ENCODE measurements around the gene TWNK.

Gene TWNK

DNA sequence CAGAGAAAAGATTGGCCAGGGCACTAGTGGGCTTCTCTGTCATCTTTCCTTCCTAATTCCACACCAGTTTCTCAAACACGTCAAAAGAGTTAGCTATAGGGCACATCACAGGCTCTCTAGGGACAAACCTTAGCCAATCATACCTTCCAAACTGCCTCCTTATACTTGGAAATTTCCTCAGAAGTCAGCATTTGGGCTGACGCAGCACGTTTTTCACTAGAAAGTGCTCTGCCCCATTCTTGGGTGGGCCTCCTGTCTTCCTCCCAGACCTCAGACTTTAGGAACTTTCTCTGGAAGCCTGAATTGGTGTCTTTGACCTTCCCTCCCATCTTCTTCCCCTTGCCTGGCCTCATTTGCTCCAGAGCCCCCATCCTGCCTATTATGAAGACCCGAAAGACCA lies 54.8 kb downstream of the TWNK start:
- ChIA-PET POLR2A (interaction anchor here (0.6 to 3.4 kb wide), 16 partner anchors 9 to 188 kb away, joined by 3 to 32 read pairs (median 5); partner anchors contain the start of genes KAZALD1, LBX1, PDZD7 and SFXN3), CTCF (interaction anchor here (0.6 to 10.1 kb wide), 26 partner anchors 9 to 247 kb away, joined by 3 to 112 read pairs (median 7); partner anchors contain the start of genes KAZALD1, PDZD7 and SFXN3)
- Histone ChIP-seq H3K9me3 (ENCODE audit: control insufficient read depth, insufficient read depth, low read depth, low read length) (no peaks in the 10 kb centered on the region), H3K36me3 (ENCODE audit: control insufficient read depth in 2 of 2, insufficient read depth in 1 of 2, low read length in 2 of 2) (peaks cover 0 to 8% of the 10 kb centered on the region in 2 experiments; a peak in 1 of 3 replicates), H3K27ac (ENCODE audit: extremely low read depth, low read depth, low read length) (peak overlapping the region; percentile 80), H3K4me1 (ENCODE audit: control insufficient read depth, insufficient read depth, low read length) (peaks cover 5% of the 10 kb centered on the region; the same call in 1 of the 2 replicates), H3K4me3 (ENCODE audit: low read depth, low read length) (peak overlapping the region; percentile 53; the same call in 1 of the 2 replicates)
- TF ChIP-seq PRDM1 (tag by site-specific recombination; IDR thresholded peaks at IDR 0.05) (0 out of 2 replicates have a peak, but pooled peaks have one; percentile 14), ZNF221 (tag by site-specific recombination; IDR thresholded peaks at IDR 0.05; ENCODE audit: borderline replicate concordance) (no peak)

DNA sequence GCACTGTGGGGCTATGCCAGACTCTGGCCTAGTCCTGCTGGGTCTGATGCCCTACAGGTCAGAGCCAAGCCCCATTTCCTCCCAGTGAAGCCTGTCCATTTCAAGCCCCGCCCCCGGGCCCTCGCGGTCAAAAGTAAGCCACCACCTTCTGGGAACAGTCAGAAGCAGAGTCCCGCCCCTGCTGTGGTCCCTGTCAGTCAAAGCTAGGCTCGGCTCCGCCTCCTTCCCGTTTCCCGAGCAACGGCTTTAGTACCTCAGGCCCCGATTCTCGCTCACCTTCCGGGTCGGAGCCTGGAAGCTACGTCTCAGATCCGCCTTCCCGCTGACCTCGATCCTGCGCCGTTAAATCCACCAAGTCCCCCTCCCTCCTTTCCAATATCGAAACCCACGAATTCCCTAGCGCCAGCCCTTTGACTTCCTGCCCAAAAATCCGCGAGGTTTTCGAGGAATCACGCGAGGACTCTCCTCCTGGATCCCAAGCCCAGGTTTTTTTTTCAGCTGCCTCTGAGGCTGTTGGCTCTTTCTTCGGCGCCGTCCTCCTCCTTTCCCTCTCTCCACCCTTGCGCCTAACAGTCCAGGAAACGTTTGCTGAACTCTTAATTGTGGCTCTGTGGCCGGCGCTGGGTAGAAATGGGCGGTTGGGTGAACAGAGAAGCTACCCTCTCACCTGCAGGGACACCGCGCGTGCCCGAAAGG lies 55.5 kb downstream of the TWNK start:
- Histone ChIP-seq H3K9me3 (ENCODE audit: control insufficient read depth, insufficient read depth, low read depth, low read length) (no peaks in the 10 kb centered on the region), H3K4me1 (ENCODE audit: control insufficient read depth, insufficient read depth, low read length) (peaks cover 5% of the 10 kb centered on the region; the same call in 1 of the 2 replicates), H3K4me3 (ENCODE audit: low read depth, low read length) (peak overlapping the region; percentile 53), H3K27ac (ENCODE audit: extremely low read depth, low read depth, low read length) (peak overlapping the region; percentile 80), H3K36me3 (ENCODE audit: control insufficient read depth in 2 of 2, insufficient read depth in 1 of 2, low read length in 2 of 2) (peaks cover 0 to 4% of the 10 kb centered on the region in 2 experiments; a peak in 1 of 3 replicates)
- CTCF ChIA-PET: interaction anchor here (0.6 to 10.1 kb wide), 25 partner anchors 10 to 1381 kb away, joined by 3 to 112 read pairs (median 5); partner anchors contain the start of genes KAZALD1, PDZD7 and SFXN3
- POLR2A ChIA-PET: interaction anchor here (0.6 to 3.4 kb wide), 21 partner anchors 8 to 187 kb away, joined by 3 to 32 read pairs (median 5); partner anchors contain the start of genes KAZALD1, LBX1, PDZD7 and SFXN3
- TF ChIP-seq GLI2 (tag by site-specific recombination; IDR thresholded peaks at IDR 0.05; ENCODE audit: borderline replicate concordance, low read depth) (no peak), ZNF354C (tag by site-specific recombination; IDR thresholded peaks at IDR 0.05; ENCODE audit: borderline replicate concordance, low read depth) (no peak), ZBTB17 (tag by site-specific recombination; IDR thresholded peaks at IDR 0.05) (peak; percentile 96), SCRT1 (tag by site-specific recombination; IDR thresholded peaks at IDR 0.05; ENCODE audit: borderline replicate concordance) (no peak), ZNF24 (tag by site-specific recombination; IDR thresholded peaks at IDR 0.05) (no peak), ZNF777 (tag by site-specific recombination; IDR thresholded peaks at IDR 0.05; ENCODE audit: borderline replicate concordance) (no peak), ZNF37A (tag by site-specific recombination; IDR thresholded peaks at IDR 0.05) (no peak), ZNF548 (tag by site-specific recombination; IDR thresholded peaks at IDR 0.05) (no peak), ZNF221 (tag by site-specific recombination; IDR thresholded peaks at IDR 0.05; ENCODE audit: borderline replicate concordance) (no peak), ZNF211 (tag by site-specific recombination; IDR thresholded peaks at IDR 0.05; ENCODE audit: low read depth) (no peak), SETDB1 (IDR thresholded peaks at IDR 0.05; ENCODE audit: insufficient read length, low read length) (no peak), ZNF473 (tag by site-specific recombination; IDR thresholded peaks at IDR 0.05) (no peak), ZNF266 (tag by site-specific recombination; IDR thresholded peaks at IDR 0.05; ENCODE audit: low read depth) (no peak), ZNF677 (tag by site-specific recombination; IDR thresholded peaks at IDR 0.05) (no peak), ZNF311 (tag by site-specific recombination; IDR thresholded peaks at IDR 0.05; ENCODE audit: borderline replicate concordance) (no peak), GLIS1 (tag by site-specific recombination; IDR thresholded peaks at IDR 0.05) (0 out of 2 replicates have a peak, but pooled peaks have one; percentile 14)
- TF ChIP-seq, protein P1, sequence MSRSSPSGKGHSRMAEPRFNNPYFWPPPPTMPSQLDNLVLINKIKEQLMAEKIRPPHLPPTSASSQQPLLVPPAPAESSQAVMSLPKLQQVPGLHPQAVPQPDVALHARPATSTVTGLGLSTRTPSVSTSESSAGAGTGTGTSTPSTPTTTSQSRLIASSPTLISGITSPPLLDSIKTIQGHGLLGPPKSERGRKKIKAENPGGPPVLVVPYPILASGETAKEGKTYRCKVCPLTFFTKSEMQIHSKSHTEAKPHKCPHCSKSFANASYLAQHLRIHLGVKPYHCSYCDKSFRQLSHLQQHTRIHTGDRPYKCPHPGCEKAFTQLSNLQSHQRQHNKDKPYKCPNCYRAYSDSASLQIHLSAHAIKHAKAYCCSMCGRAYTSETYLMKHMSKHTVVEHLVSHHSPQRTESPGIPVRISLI (tag by site-specific recombination; IDR thresholded peaks at IDR 0.05): peak; percentile 93
- TF ChIP-seq, protein P2, sequence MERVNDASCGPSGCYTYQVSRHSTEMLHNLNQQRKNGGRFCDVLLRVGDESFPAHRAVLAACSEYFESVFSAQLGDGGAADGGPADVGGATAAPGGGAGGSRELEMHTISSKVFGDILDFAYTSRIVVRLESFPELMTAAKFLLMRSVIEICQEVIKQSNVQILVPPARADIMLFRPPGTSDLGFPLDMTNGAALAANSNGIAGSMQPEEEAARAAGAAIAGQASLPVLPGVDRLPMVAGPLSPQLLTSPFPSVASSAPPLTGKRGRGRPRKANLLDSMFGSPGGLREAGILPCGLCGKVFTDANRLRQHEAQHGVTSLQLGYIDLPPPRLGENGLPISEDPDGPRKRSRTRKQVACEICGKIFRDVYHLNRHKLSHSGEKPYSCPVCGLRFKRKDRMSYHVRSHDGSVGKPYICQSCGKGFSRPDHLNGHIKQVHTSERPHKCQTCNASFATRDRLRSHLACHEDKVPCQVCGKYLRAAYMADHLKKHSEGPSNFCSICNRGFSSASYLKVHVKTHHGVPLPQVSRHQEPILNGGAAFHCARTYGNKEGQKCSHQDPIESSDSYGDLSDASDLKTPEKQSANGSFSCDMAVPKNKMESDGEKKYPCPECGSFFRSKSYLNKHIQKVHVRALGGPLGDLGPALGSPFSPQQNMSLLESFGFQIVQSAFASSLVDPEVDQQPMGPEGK (tag by site-specific recombination; IDR thresholded peaks at IDR 0.05): peak; percentile 74; the same call in 1 of the 2 replicates
- TF ChIP-seq, protein P3, sequence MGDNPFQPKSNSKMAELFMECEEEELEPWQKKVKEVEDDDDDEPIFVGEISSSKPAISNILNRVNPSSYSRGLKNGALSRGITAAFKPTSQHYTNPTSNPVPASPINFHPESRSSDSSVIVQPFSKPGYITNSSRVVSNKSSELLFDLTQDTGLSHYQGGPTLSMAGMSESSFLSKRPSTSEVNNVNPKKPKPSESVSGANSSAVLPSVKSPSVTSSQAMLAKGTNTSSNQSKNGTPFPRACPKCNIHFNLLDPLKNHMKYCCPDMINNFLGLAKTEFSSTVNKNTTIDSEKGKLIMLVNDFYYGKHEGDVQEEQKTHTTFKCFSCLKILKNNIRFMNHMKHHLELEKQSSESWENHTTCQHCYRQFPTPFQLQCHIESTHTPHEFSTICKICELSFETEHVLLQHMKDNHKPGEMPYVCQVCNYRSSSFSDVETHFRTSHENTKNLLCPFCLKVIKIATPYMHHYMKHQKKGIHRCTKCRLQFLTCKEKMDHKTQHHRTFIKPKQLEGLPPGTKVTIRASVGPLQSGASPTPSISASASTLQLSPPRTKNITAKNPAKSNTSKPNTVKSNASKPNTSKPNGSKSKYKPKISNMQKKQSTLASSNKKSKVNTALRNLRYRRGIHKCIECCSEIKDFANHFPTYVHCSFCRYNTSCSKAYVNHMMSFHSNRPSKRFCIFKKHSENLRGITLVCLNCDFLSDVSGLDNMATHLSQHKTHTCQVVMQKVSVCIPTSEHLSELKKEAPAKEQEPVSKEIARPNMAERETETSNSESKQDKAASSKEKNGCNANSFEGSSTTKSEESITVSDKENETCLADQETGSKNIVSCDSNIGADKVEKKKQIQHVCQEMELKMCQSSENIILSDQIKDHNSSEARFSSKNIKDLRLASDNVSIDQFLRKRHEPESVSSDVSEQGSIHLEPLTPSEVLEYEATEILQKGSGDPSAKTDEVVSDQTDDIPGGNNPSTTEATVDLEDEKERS (tag by site-specific recombination; IDR thresholded peaks at IDR 0.05): no peak
- TF ChIP-seq, protein P4, sequence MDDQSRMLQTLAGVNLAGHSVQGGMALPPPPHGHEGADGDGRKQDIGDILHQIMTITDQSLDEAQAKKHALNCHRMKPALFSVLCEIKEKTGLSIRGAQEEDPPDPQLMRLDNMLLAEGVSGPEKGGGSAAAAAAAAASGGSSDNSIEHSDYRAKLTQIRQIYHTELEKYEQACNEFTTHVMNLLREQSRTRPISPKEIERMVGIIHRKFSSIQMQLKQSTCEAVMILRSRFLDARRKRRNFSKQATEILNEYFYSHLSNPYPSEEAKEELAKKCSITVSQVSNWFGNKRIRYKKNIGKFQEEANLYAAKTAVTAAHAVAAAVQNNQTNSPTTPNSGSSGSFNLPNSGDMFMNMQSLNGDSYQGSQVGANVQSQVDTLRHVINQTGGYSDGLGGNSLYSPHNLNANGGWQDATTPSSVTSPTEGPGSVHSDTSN (CRISPR knock-in tag; IDR thresholded peaks at IDR 0.05): peak; percentile 88; the same call in 1 of the 2 replicates
- TF ChIP-seq, protein P5, sequence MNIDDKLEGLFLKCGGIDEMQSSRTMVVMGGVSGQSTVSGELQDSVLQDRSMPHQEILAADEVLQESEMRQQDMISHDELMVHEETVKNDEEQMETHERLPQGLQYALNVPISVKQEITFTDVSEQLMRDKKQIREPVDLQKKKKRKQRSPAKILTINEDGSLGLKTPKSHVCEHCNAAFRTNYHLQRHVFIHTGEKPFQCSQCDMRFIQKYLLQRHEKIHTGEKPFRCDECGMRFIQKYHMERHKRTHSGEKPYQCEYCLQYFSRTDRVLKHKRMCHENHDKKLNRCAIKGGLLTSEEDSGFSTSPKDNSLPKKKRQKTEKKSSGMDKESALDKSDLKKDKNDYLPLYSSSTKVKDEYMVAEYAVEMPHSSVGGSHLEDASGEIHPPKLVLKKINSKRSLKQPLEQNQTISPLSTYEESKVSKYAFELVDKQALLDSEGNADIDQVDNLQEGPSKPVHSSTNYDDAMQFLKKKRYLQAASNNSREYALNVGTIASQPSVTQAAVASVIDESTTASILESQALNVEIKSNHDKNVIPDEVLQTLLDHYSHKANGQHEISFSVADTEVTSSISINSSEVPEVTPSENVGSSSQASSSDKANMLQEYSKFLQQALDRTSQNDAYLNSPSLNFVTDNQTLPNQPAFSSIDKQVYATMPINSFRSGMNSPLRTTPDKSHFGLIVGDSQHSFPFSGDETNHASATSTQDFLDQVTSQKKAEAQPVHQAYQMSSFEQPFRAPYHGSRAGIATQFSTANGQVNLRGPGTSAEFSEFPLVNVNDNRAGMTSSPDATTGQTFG (tag by site-specific recombination; IDR thresholded peaks at IDR 0.05; ENCODE audit: borderline replicate concordance): no peak
